ENCODE measurements around the gene WIPI1. TPM values are rescaled to one million over a fixed set of nuclear protein-coding genes. Genes with fewer than 3 reads are reported as not detected.
A peak's percentile ranks its signal among the peaks of the same experiment; 100 is the strongest.

Gene WIPI1
- total and polyA plus RNA-seq, 2 of the 13 experiments (the other 11 are each of a cell fraction or from before 2014, with no cell fraction given): 29.4 to 141 TPM

- TF ChIP-seq YEATS4 (CRISPR knock-in tag; IDR thresholded peaks at IDR 0.05; ENCODE audit: borderline replicate concordance) (0 out of 2 replicates have a peak, but pooled peaks have one; percentile 31), ZBTB1 (CRISPR knock-in tag; IDR thresholded peaks at IDR 0.05; ENCODE audit: borderline replicate concordance) (no peak), SRSF1 (optimal IDR thresholded peaks at IDR 0.05; ENCODE audit: low read depth, low read length) (no peak), ZNF512 (CRISPR knock-in tag; IDR thresholded peaks at IDR 0.05) (0 out of 2 replicates have a peak, but pooled peaks have one; percentile 26), NR2F1 (CRISPR knock-in tag; IDR thresholded peaks at IDR 0.05) (0 out of 4 replicates have a peak, but pooled peaks of 1 of the 2 experiments have one; percentile 15), SP1 (IDR thresholded peaks at IDR 0.05) (peak; percentile 30; the same call in 1 of the 2 replicates), SP1 (CRISPR knock-in tag; IDR thresholded peaks at IDR 0.05) (no peak), DMTF1 (CRISPR knock-in tag; IDR thresholded peaks at IDR 0.05) (0 out of 2 replicates have a peak, but pooled peaks have one; percentile 17), TGIF2 (CRISPR knock-in tag; IDR thresholded peaks at IDR 0.05) (0 out of 2 replicates have a peak, but pooled peaks have one; percentile 27)
- TF ChIP-seq, protein P1, sequence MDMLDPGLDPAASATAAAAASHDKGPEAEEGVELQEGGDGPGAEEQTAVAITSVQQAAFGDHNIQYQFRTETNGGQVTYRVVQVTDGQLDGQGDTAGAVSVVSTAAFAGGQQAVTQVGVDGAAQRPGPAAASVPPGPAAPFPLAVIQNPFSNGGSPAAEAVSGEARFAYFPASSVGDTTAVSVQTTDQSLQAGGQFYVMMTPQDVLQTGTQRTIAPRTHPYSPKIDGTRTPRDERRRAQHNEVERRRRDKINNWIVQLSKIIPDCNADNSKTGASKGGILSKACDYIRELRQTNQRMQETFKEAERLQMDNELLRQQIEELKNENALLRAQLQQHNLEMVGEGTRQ (IDR thresholded peaks at IDR 0.05; ENCODE audit: low read depth, low read length): no peak
- TF ChIP-seq, protein P1 (CRISPR knock-in tag; IDR thresholded peaks at IDR 0.05; ENCODE audit: borderline replicate concordance): no peak
- TF ChIP-seq, protein P2, sequence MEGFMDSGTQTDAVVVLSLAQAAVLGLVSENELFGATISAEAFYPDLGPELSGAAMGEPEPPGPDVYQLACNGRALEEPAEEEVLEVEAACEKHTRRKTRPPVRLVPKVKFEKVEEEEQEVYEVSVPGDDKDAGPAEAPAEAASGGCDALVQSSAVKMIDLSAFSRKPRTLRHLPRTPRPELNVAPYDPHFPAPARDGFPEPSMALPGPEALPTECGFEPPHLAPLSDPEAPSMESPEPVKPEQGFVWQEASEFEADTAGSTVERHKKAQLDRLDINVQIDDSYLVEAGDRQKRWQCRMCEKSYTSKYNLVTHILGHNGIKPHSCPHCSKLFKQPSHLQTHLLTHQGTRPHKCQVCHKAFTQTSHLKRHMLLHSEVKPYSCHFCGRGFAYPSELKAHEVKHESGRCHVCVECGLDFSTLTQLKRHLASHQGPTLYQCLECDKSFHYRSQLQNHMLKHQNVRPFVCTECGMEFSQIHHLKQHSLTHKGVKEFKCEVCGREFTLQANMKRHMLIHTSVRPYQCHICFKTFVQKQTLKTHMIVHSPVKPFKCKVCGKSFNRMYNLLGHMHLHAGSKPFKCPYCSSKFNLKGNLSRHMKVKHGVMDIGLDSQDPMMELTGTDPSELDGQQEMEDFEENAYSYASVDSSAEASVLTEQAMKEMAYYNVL (CRISPR knock-in tag; IDR thresholded peaks at IDR 0.05; ENCODE audit: borderline replicate concordance): peak; percentile 60
- TF ChIP-seq, protein P3, sequence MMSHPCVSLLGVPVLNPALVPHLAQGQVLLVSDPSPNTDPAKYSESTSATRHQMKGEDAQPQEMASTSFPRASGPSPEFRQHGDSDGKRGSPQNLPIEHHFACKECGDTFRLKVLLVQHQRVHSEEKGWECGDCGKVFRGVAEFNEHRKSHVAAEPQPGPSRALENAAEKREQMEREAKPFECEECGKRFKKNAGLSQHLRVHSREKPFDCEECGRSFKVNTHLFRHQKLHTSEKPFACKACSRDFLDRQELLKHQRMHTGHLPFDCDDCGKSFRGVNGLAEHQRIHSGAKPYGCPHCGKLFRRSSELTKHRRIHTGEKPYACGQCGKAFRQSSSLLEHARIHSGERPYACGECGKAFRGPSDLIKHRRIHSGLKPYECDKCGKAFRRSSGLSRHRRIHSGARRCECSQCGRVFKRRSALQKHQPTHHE (CRISPR knock-in tag; IDR thresholded peaks at IDR 0.05; ENCODE audit: borderline replicate concordance): peak; percentile 63
- TF ChIP-seq, protein P4, sequence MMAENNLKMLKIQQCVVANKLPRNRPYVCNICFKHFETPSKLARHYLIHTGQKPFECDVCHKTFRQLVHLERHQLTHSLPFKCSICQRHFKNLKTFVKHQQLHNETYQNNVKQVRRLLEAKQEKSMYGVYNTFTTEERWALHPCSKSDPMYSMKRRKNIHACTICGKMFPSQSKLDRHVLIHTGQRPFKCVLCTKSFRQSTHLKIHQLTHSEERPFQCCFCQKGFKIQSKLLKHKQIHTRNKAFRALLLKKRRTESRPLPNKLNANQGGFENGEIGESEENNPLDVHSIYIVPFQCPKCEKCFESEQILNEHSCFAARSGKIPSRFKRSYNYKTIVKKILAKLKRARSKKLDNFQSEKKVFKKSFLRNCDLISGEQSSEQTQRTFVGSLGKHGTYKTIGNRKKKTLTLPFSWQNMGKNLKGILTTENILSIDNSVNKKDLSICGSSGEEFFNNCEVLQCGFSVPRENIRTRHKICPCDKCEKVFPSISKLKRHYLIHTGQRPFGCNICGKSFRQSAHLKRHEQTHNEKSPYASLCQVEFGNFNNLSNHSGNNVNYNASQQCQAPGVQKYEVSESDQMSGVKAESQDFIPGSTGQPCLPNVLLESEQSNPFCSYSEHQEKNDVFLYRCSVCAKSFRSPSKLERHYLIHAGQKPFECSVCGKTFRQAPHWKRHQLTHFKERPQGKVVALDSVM (CRISPR knock-in tag; IDR thresholded peaks at IDR 0.05): 0 out of 2 replicates have a peak, but pooled peaks have one; percentile 38
These were observed 77.3 kb downstream of the WIPI1 start (continued) for GRCh38 chr17:68379692-68380677.

Data from HepG2 (cell line).